Neural cell (in vitro differentiated cells): ENCODE data around the gene RUNX1. TPM values are rescaled to one million over a fixed set of nuclear protein-coding genes. Genes with fewer than 3 reads are reported as not detected.

Experiments
- H2AFZ ChIP-seq: fragments of 200-600, 300-800 bp; sonication (generic), shearing (Covaris generic); 2 replicates; pipeline ENCODE4 v1.6.0; 2014; ENCODE audit warnings: low read depth, mild to moderate bottlenecking, antibody characterized with exemption, low read length, moderate library complexity
- H3F3A ChIP-seq: fragments of 200-600 bp; shearing (Covaris generic); 2 replicates; pipeline ENCODE4 v1.6.1; 2016; ENCODE audit warnings: mild to moderate bottlenecking, moderate library complexity, mixed read lengths, antibody characterized with exemption, low read length; ENCODE audit not compliant: insufficient read depth, poor library complexity, severe bottlenecking
- H3K27ac ChIP-seq: fragments of 200-600, 300-800 bp; sonication (generic), shearing (Covaris generic); 2 replicates; pipeline ENCODE4 v1.5.1; 2014; ENCODE audit warnings: mild to moderate bottlenecking, low read length, moderate library complexity
- H3K27me3 ChIP-seq: fragments of 300-800, 200-600 bp; sonication (generic), shearing (Covaris generic); 2 replicates; pipeline ENCODE4 v1.6.0; 2014; ENCODE audit warnings: mild to moderate bottlenecking, low read depth, low read length, moderate library complexity; ENCODE audit not compliant: insufficient read depth
- H3K36me3 ChIP-seq: fragments of 300-800, 200-600 bp; sonication (generic), shearing (Covaris generic); 2 replicates; pipeline ENCODE4 v1.5.1; 2014; ENCODE audit warnings: mild to moderate bottlenecking, antibody characterized with exemption, low read length, moderate library complexity; ENCODE audit not compliant: insufficient read depth
- H3K4me2 ChIP-seq: fragments of 300-800, 200-600 bp; sonication (generic), shearing (Covaris generic); 2 replicates; pipeline ENCODE4 v1.6.0; 2014; ENCODE audit warnings: mild to moderate bottlenecking, low read length
- H3K4me3 ChIP-seq: fragments of 300-800, 200-600 bp; sonication (generic), shearing (Covaris generic); 2 replicates; pipeline ENCODE4 v1.5.1; 2014; ENCODE audit warnings: mild to moderate bottlenecking, low read length, moderate library complexity
- H3K79me2 ChIP-seq: fragments of 200-600 bp; shearing (Covaris generic); replicated peaks from 2 replicates; pipeline ENCODE4 v1.6.0; 2014; ENCODE audit warnings: mild to moderate bottlenecking, low read length, moderate library complexity; ENCODE audit not compliant: insufficient read depth
- H3K9ac ChIP-seq: fragments of 300-800, 200-600 bp; sonication (generic), shearing (Covaris generic); 2 replicates; pipeline ENCODE4 v1.6.1; 2016; ENCODE audit warnings: mild to moderate bottlenecking, low read length, mixed read lengths
- H3K9me2 ChIP-seq: fragments of 200-600 bp; shearing (Covaris generic); 2 replicates; pipeline ENCODE4 v1.6.1; 2016; ENCODE audit warnings: mild to moderate bottlenecking, low read length, mixed read lengths; ENCODE audit not compliant: insufficient read depth
- H3K9me3 ChIP-seq: fragments of 200-600, 300-800 bp; sonication (generic), shearing (Covaris generic); 2 replicates; pipeline ENCODE4 v1.6.1; 2016; ENCODE audit warnings: mild to moderate bottlenecking, mixed run types, low read length, moderate library complexity, mixed read lengths
- H4K20me1 ChIP-seq: fragments of 200-600 bp; shearing (Covaris generic); 2 replicates; pipeline ENCODE4 v1.6.1; 2016; ENCODE audit warnings: mild to moderate bottlenecking, mixed run types; ENCODE audit not compliant: insufficient read depth
- CTCF ChIP-seq: fragments of 450-650 bp; IDR thresholded peaks from 2 replicates; pipeline ENCODE4 v1.5.1; 2014; ENCODE audit warnings: antibody characterized with exemption, mild to moderate bottlenecking, moderate library complexity; ENCODE audit not compliant: poor library complexity, severe bottlenecking
- EP300 ChIP-seq: fragments of 450-650 bp; conservative IDR thresholded peaks from 2 replicates; pipeline ENCODE4 v1.6.1; 2014; ENCODE audit warnings: antibody characterized with exemption, mild to moderate bottlenecking, moderate library complexity; ENCODE audit not compliant: poor library complexity, severe bottlenecking
- EZH2 ChIP-seq: fragments of 200-600, 300-800 bp; shearing (Covaris generic), sonication (generic); IDR thresholded peaks from 2 replicates; pipeline ENCODE4 v1.6.1; 2014; ENCODE audit warnings: antibody characterized with exemption, low read length, borderline replicate concordance, mild to moderate bottlenecking; ENCODE audit not compliant: insufficient read depth, poor library complexity, severe bottlenecking
- MXI1 ChIP-seq: fragments of 450-650 bp; conservative IDR thresholded peaks from 2 replicates; pipeline ENCODE4 v1.6.1; 2014; ENCODE audit warnings: antibody characterized with exemption, mild to moderate bottlenecking; ENCODE audit not compliant: poor library complexity, severe bottlenecking
- POLR2AphosphoS5 ChIP-seq: IDR thresholded peaks from 2 replicates; pipeline ENCODE4 v1.6.1; 2012
- RAD21 ChIP-seq: fragments of 450-650 bp; conservative IDR thresholded peaks from 2 replicates; pipeline ENCODE4 v1.6.1; 2014; ENCODE audit warnings: antibody characterized with exemption, mild to moderate bottlenecking, moderate library complexity
- REST ChIP-seq: IDR thresholded peaks from 2 replicates; pipeline ENCODE4 v1.6.1; 2012; ENCODE audit warnings: borderline replicate concordance
- SMC3 ChIP-seq: fragments of 450-650 bp; conservative IDR thresholded peaks from 2 replicates; pipeline ENCODE4 v1.6.1; 2014; ENCODE audit warnings: antibody characterized with exemption, mild to moderate bottlenecking, moderate library complexity; ENCODE audit not compliant: poor library complexity
- TAF1 ChIP-seq: IDR thresholded peaks from 2 replicates; pipeline ENCODE4 v1.6.1; 2012; ENCODE audit warnings: low read depth
- polyA plus RNA-seq: library from polyadenylated mRNA; depleted of rRNA; stranded (reverse); fragments of >200 nt; gene quantifications from 2 replicates; pipeline ENCODE4 v1.2.3, GENCODE V29; 2014

Gene RUNX1
- polyA plus RNA-seq, 1 donor from 2014 or later, result not detected

- H3K9ac ChIP-seq, result no peak overlapping the region
- H3K4me2 ChIP-seq, result no peak overlapping the region
- TF ChIP-seq EZH2 (no peak), EP300 (no peak), POLR2AphosphoS5 (no peak)
- H3K9me3 ChIP-seq, result no peaks in the 10 kb centered on the region
- H3K79me2 ChIP-seq, result no peaks in the 10 kb centered on the region
- H2AFZ ChIP-seq, result no peak overlapping the region
- H3K36me3 ChIP-seq, result no peaks in the 10 kb centered on the region
- no peaks in the 10 kb centered on the region for H3K27me3 ChIP-seq
- no peak overlapping the region for H3K4me3 ChIP-seq
- H4K20me1 ChIP-seq, result no peaks in the 10 kb centered on the region
- no peaks in the 10 kb centered on the region for H3K9me2 ChIP-seq
- H3F3A ChIP-seq, result no peaks in the 10 kb centered on the region
- H3K27ac ChIP-seq, result no peak overlapping the region
Observed at GRCh38 chr21:34825948-34826548, 223.1 kb downstream of the RUNX1 start.

- Histone ChIP-seq H3K36me3 (no peaks in the 10 kb centered on the region), H2AFZ (no peak overlapping the region), H4K20me1 (no peaks in the 10 kb centered on the region), H3K9me2 (no peaks in the 10 kb centered on the region), H3K4me3 (no peak overlapping the region), H3K9me3 (no peaks in the 10 kb centered on the region), H3K9ac (no peak overlapping the region), H3K79me2 (no peaks in the 10 kb centered on the region), H3F3A (no peaks in the 10 kb centered on the region), H3K27ac (no peak overlapping the region), H3K4me2 (no peak overlapping the region), H3K27me3 (no peaks in the 10 kb centered on the region)
- no peak for TF ChIP-seq MXI1
- no peak for TF ChIP-seq EZH2
- TF ChIP-seq REST, result no peak
- TF ChIP-seq EP300, result no peak
- no peak for TF ChIP-seq POLR2AphosphoS5
- no peak for TF ChIP-seq RAD21
- TF ChIP-seq SMC3, result no peak
- TF ChIP-seq TAF1, result no peak
- TF ChIP-seq CTCF, result no peak
Observed at GRCh38 chr21:34825101-34825500, 224.0 kb downstream of the RUNX1 start.
